Ishikawa (cell line): ENCODE data around the gene SRPX.

Experiments used
- CEBPB ChIP-seq: IDR thresholded peaks from 2 replicates; pipeline ENCODE4 v1.6.1; 2012
- CREB1 ChIP-seq: IDR thresholded peaks from 2 replicates; pipeline ENCODE4 v1.6.1; 2012; ENCODE audit warnings: low read depth
- EGR1 ChIP-seq: IDR thresholded peaks from 2 replicates; pipeline ENCODE4 v1.6.1; 2012
- EP300 ChIP-seq: IDR thresholded peaks from 2 replicates; pipeline ENCODE4 v1.6.1; 2012; ENCODE audit warnings: borderline replicate concordance
- FOXM1 ChIP-seq: IDR thresholded peaks from 2 replicates; pipeline ENCODE4 v1.6.1; 2012; ENCODE audit warnings: low read depth, borderline replicate concordance
- NFIC ChIP-seq: IDR thresholded peaks from 2 replicates; pipeline ENCODE4 v1.6.1; 2012
- RAD21 ChIP-seq: IDR thresholded peaks from 2 replicates; pipeline ENCODE4 v1.6.1; 2012; ENCODE audit warnings: low read depth
- TAF1 ChIP-seq: IDR thresholded peaks from 2 replicates; pipeline ENCODE4 v1.6.1; 2012; ENCODE audit warnings: low read depth, mild to moderate bottlenecking
- TCF12 ChIP-seq: IDR thresholded peaks from 2 replicates; pipeline ENCODE4 v1.6.1; 2012; ENCODE audit warnings: low read depth
- TEAD4 ChIP-seq: IDR thresholded peaks from 2 replicates; pipeline ENCODE4 v1.6.1; 2012
- YY1 ChIP-seq: IDR thresholded peaks from 2 replicates; pipeline ENCODE4 v1.6.1; 2012; ENCODE audit warnings: low read depth
- ZBTB7A ChIP-seq: IDR thresholded peaks from 2 replicates; pipeline ENCODE4 v1.6.1; 2012; ENCODE audit warnings: low read depth
- TF ChIP-seq, protein P1 (sequence below): IDR thresholded peaks from 2 replicates; pipeline ENCODE4 v1.6.1; 2012; ENCODE audit warnings: low read depth, mild to moderate bottlenecking
- TF ChIP-seq, protein P2 (sequence below): IDR thresholded peaks from 2 replicates; pipeline ENCODE4 v1.6.1; 2012
- TF ChIP-seq, protein P3 (sequence below): IDR thresholded peaks from 2 replicates; pipeline ENCODE4 v1.6.1; 2012

Gene SRPX

DNA sequence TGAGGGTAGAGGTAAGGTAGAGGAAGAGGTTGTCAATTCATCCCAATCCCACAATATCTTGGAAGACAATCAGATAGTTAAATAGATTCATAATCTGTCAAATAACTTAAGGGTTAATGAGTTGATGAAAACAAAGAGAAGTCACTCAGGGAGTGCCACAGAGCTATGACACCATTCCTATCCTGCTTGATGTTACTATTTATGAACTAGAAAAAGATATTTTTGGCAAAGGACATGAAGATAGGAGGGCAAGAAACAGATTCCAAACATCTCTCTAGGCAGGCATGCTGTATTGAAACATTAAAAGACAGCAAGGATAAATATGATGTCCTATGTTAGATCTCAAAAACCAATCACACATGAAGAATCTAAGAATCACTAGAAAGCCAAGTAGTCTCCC is 3.5 kb upstream of the SRPX start:
- TF ChIP-seq EGR1 (no peak), ZBTB7A (no peak)

DNA sequence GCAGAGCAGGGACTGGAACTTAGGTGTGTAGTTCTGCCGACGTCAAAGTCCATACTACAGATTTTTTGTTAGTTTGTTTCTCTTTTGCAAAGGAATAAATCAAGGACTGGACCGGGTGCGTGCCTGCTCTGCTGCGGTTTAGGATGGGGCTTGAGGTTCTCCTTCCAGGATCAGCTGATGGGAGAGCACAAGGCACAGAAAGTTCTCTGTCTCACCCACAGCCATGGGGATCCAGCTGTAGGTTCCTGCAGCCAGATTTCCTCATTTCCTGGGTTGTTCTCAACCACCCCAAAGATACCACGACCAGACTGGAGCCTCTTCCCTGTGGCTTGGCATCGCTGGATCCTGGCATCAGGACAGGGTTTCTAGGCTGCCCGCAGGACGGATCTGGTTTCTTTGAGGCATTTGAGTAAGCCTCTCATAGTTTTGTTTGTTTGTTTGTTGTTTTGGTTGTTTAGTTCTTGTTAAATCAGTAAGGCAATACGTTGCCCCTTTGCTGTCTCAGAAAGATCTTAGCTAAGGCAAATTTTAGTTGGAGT is 789 bp upstream of the SRPX start:
- TF ChIP-seq CREB1 = no peak
- no peak for TF ChIP-seq EGR1
- TF ChIP-seq CEBPB = no peak
- no peak for TF ChIP-seq TEAD4
- TF ChIP-seq, protein P1, sequence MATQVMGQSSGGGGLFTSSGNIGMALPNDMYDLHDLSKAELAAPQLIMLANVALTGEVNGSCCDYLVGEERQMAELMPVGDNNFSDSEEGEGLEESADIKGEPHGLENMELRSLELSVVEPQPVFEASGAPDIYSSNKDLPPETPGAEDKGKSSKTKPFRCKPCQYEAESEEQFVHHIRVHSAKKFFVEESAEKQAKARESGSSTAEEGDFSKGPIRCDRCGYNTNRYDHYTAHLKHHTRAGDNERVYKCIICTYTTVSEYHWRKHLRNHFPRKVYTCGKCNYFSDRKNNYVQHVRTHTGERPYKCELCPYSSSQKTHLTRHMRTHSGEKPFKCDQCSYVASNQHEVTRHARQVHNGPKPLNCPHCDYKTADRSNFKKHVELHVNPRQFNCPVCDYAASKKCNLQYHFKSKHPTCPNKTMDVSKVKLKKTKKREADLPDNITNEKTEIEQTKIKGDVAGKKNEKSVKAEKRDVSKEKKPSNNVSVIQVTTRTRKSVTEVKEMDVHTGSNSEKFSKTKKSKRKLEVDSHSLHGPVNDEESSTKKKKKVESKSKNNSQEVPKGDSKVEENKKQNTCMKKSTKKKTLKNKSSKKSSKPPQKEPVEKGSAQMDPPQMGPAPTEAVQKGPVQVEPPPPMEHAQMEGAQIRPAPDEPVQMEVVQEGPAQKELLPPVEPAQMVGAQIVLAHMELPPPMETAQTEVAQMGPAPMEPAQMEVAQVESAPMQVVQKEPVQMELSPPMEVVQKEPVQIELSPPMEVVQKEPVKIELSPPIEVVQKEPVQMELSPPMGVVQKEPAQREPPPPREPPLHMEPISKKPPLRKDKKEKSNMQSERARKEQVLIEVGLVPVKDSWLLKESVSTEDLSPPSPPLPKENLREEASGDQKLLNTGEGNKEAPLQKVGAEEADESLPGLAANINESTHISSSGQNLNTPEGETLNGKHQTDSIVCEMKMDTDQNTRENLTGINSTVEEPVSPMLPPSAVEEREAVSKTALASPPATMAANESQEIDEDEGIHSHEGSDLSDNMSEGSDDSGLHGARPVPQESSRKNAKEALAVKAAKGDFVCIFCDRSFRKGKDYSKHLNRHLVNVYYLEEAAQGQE = no peak
- no peak for TF ChIP-seq TCF12
- TF ChIP-seq ZBTB7A = no peak
- TF ChIP-seq, protein P2, sequence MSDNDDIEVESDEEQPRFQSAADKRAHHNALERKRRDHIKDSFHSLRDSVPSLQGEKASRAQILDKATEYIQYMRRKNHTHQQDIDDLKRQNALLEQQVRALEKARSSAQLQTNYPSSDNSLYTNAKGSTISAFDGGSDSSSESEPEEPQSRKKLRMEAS = no peak
- no peak for TF ChIP-seq NFIC
- TF ChIP-seq TAF1 = no peak

DNA sequence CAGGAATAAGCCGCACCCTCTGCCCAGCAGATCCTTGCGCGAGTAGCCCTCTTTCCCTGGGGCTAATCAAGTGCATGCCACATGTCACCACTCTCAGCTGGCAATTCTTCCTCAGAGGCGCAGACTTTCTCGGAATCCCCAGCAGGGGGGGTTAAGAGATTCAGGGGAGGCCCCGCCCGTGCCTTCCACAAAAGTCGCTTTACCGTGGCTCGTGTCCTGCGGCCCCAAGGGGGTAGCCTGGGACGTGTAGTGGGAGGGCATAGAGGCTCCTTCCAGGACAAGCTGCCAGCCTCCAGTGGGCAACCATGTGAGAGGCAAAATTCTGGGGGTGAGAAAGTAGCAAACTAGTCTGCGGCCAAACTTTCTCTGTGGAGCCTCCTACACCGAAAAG is 652 bp downstream of the SRPX start:
- TF ChIP-seq, protein P3, sequence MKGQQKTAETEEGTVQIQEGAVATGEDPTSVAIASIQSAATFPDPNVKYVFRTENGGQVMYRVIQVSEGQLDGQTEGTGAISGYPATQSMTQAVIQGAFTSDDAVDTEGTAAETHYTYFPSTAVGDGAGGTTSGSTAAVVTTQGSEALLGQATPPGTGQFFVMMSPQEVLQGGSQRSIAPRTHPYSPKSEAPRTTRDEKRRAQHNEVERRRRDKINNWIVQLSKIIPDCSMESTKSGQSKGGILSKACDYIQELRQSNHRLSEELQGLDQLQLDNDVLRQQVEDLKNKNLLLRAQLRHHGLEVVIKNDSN = no peak
- no peak for TF ChIP-seq YY1
- no peak for TF ChIP-seq TAF1
- no peak for TF ChIP-seq TEAD4
- TF ChIP-seq FOXM1 = no peak
- TF ChIP-seq CREB1 = no peak
- TF ChIP-seq TCF12 = no peak
- TF ChIP-seq EGR1 = no peak
- TF ChIP-seq CEBPB = no peak
- TF ChIP-seq, protein P1 = no peak

DNA sequence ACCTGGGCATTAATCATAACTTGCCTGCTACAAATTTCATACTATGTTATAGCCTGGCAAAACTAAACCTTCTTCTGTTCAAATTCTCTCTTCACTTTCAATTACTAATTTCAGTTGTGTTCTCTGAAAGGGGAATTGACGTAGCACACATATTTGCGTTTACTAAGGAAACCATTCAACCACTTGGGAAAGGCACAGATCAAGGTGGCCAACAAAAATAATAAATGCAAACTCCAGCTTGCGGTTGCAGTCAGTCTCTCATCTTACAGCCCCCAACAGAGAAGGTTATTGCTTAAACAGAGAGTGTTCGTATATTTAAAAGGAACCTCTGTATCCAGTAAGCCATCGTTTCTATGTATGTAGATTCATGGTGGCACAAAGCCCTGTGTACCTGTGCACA is 4.0 kb downstream of the SRPX start:
- TF ChIP-seq TEAD4 (no peak), TAF1 (no peak), CREB1 (no peak), ZBTB7A (no peak), EGR1 (no peak), EP300 (no peak), TCF12 (no peak), NFIC (no peak), YY1 (no peak), FOXM1 (no peak), CEBPB (no peak), RAD21 (no peak)
- TF ChIP-seq, protein P3 = no peak
- TF ChIP-seq, protein P1 = no peak
- TF ChIP-seq, protein P2 = no peak
